Motor neuron (in vitro differentiated cells): ENCODE data around the gene ZSWIM1. TPM values are rescaled to one million over a fixed set of nuclear protein-coding genes. Genes with fewer than 3 reads are reported as not detected.
"Not testable (repeated sequence)": the region's sequence is repeated elsewhere in the genome, so short reads cannot be mapped to it uniquely, and the experiment has no call there.

Experiments used
- ATAC-seq, 8 experiments: fragments of 200-7000 bp; cut with Tn5 transposase; replicated peaks in 6 of 8; 2 replicates each; pipeline ENCODE4 v1.8.0; 2021; ENCODE audit warnings: mild to moderate bottlenecking in 8 of 8, moderate library complexity in 8 of 8
- H3K27ac ChIP-seq, 2 donors: fragments of 250-450 bp; sonication (Bioruptor Pico); 2 replicates each; pipeline ENCODE4 v1.9.0; 2021; ENCODE audit warnings: antibody characterized with exemption in 2 of 2, mild to moderate bottlenecking in 2 of 2, moderate library complexity in 1 of 2
- H3K4me1 ChIP-seq, 2 donors: fragments of 250-450 bp; sonication (Bioruptor Pico); replicated peaks in 1 of 2; 2 replicates each; pipeline ENCODE4 v1.6.1; 2021; ENCODE audit warnings: antibody characterized with exemption in 2 of 2, mild to moderate bottlenecking in 2 of 2, moderate library complexity in 1 of 2
- H3K4me3 ChIP-seq, 5 donors: fragments of 250-450 bp; sonication (Bioruptor Pico); 2 replicates each; pipeline ENCODE4 v1.9.0; 2021; ENCODE audit warnings: antibody characterized with exemption in 5 of 5, mild to moderate bottlenecking in 5 of 5, moderate library complexity in 4 of 5
- WGBS, 10 experiments: fragments of 450-650 bp; shearing (Covaris generic); methylation state at CpG; one replicate each; pipeline ENCODE4 v1.0.0; 2022; 5-methylcytosine and 5-hydroxymethylcytosine counted together
- in situ Hi-C, 9 experiments: fragments of 400-800 bp; cut with MboI; loops; one replicate each; pipeline ENCODE4 v1.15.0; 2021; ENCODE audit warnings: low sequenced_read_pairs in 9 of 9, low pct_unique_long_range_greater_than_20kb in 2 of 9; ENCODE audit not compliant: unreplicated experiment in 9 of 9
- total RNA-seq, 8 experiments: library from RNA; unstranded; fragments of 300-600 nt; gene quantifications; 2 replicates each; pipeline versions ENCODE4 v1.2.3 to v1.2.4, GENCODE V29; 2022

Gene ZSWIM1
- total RNA-seq, 8 experiments from 2014 or later: 6.6 to 12.3 (median 8.9) TPM

- 81 to 100% (median 93%) methylated on average over 2 to 7 of the region's 7 CpGs; no CpG with 5 or more reads in 1 of the 10 experiments for WGBS, 10 experiments
- Histone ChIP-seq H3K27ac (no peak overlapping the region), H3K4me3 (no peak overlapping the region), H3K4me1 (peaks cover 9 to 18% of the 10 kb centered on the region in 2 donors)
- in situ Hi-C loops: no loop called here
- ATAC-seq: no peak
Measured at GRCh38 chr20:45861221-45862075, 19.6 kb upstream of the ZSWIM1 start.

GRCh38 chr20:45863543-45864470 lies 17.2 kb upstream of the ZSWIM1 start:
- in situ Hi-C loops: no loop called here
- ATAC-seq: peak in 2 of 8 experiments; percentile 31 to 42

GRCh38 chr20:45866454-45866853 lies 14.6 kb upstream of the ZSWIM1 start:
- Histone ChIP-seq H3K4me1 (no peaks in the 10 kb centered on the region), H3K4me3 (no peak overlapping the region), H3K27ac (no peak overlapping the region)
- in situ Hi-C loops: no loop called here
- ATAC-seq: no peak
- 72 to 100% (median 90%) methylated on average over 2 to 5 of the region's 5 CpGs; no CpG with 5 or more reads in 3 of the 10 experiments for WGBS, 10 experiments

More at GRCh38 chr20:45863543-45864470, 17.2 kb upstream of the ZSWIM1 start:
- Histone ChIP-seq H3K4me3 (no peak overlapping the region), H3K27ac (no peak overlapping the region), H3K4me1 (peaks cover under 1 to 8% of the 10 kb centered on the region in 2 donors)
- WGBS, 10 experiments: 14 to 100% (median 85%) methylated on average over 1 to 6 of the region's 7 CpGs

GRCh38 chr20:45867136-45867818 lies 13.8 kb upstream of the ZSWIM1 start:
- H3K27ac ChIP-seq: no peak overlapping the region
- in situ Hi-C loops: no loop called here
- ATAC-seq: no peak

GRCh38 chr20:45867819-45868176 lies 13.2 kb upstream of the ZSWIM1 start:
- in situ Hi-C loops: no loop called here
- H3K27ac ChIP-seq: no peak overlapping the region
- no peak overlapping the region for H3K4me3 ChIP-seq
- peak in 2 of 8 experiments; percentile 28 to 59 for ATAC-seq
- H3K4me1 ChIP-seq: no peaks in the 10 kb centered on the region

More at GRCh38 chr20:45867136-45867818, 13.8 kb upstream of the ZSWIM1 start:
- Histone ChIP-seq H3K4me1 (no peaks in the 10 kb centered on the region), H3K4me3 (no peak overlapping the region)
- WGBS, 10 experiments: 80 to 100% (median 90%) methylated on average over 2 to 6 of the region's 6 CpGs; no CpG with 5 or more reads in 1 of the 10 experiments

DNA sequence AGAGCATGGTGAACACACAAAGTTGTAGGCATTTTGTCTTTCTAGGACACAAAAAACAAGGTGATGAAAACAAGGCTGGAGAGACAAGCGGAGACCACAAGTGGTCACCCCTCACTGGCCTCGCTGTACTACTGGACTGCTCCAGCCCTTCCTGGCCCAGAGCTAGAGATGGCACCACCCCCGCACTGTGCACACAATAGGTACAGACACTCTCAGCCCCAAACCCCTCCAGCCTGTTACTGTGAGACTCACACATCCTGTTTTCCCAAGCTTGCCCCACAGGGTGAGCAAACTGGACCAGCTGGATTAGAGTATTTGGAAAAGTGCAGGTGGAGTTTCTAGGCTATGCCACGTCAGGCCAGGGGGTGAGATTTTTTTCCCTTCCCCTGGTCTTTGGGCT lies 8.4 kb upstream of the ZSWIM1 start:
- in situ Hi-C loops: no loop called here
- Histone ChIP-seq H3K4me1 (no peaks in the 10 kb centered on the region), H3K4me3 (no peak overlapping the region), H3K27ac (no peak overlapping the region)
- no peak for ATAC-seq
- 75 to 100% (median 91%) methylated on average over 1 to 4 of the region's 4 CpGs; no CpG with 5 or more reads in 4 of the 10 experiments for WGBS, 10 experiments

- ATAC-seq: no peak
- Histone ChIP-seq H3K4me3 (no peak overlapping the region), H3K27ac (no peak overlapping the region), H3K4me1 (no peaks in the 10 kb centered on the region)
- in situ Hi-C loops: no loop called here
- 71 to 100% (median 92%) methylated on average over 1 of the region's 1 CpG; no CpG with 5 or more reads in 6 of the 10 experiments for WGBS, 10 experiments
Measured at GRCh38 chr20:45873409-45874103, 7.5 kb upstream of the ZSWIM1 start.

DNA sequence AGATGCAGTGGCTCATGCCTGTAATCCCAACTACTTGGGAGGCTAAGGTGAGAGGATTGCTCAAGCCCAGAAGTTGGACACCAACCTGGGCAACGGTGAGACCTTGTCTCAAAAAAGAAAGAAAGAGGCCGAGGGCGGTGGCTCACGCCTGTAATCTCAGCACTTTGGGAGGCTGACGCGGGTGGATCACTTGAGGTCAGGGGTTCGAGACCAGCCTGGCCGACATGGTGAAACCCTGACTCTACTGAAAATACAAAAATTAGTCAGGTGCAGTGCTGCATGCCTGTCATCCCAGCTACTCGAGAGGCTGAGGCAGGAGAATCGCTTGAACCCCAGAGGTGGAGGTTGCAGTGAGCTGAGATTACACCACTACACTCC lies 6.9 kb upstream of the ZSWIM1 start:
- in situ Hi-C loops, H3K27ac ChIP-seq, H3K4me1 ChIP-seq, H3K4me3 ChIP-seq, ATAC-seq: not testable (repeated sequence)
- WGBS, 10 experiments: 82 to 95% (median 86%) methylated on average over 3 to 10 of the region's 10 CpGs; no CpG with 5 or more reads in 7 of the 10 experiments

DNA sequence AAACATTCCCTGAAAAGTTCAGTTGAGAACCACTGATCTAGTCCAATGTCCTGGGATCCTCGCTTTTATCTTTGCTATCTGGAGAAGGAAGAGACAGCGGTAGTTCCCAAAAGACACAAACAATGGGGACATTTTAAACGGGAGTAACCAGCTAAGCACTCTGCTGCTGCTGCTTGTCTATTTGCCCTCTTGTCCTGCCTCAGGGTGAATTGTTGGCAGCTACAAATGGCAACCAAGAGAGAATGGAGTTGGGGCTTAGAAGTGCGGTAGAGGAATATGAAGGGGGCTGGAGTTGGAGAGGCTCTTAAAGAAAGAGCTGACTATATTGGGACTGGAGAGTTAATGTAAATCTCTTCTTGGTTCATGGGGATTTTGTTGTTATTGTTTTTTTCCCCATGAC lies 6.5 kb upstream of the ZSWIM1 start:
- ATAC-seq: no peak
- in situ Hi-C loops: no loop called here
- Histone ChIP-seq H3K4me3 (no peak overlapping the region), H3K27ac (no peak overlapping the region), H3K4me1 (no peaks in the 10 kb centered on the region)
- WGBS, 10 experiments: 17 to 100% (median 73%) methylated on average over 1 to 3 of the region's 4 CpGs; no CpG with 5 or more reads in 2 of the 10 experiments

DNA sequence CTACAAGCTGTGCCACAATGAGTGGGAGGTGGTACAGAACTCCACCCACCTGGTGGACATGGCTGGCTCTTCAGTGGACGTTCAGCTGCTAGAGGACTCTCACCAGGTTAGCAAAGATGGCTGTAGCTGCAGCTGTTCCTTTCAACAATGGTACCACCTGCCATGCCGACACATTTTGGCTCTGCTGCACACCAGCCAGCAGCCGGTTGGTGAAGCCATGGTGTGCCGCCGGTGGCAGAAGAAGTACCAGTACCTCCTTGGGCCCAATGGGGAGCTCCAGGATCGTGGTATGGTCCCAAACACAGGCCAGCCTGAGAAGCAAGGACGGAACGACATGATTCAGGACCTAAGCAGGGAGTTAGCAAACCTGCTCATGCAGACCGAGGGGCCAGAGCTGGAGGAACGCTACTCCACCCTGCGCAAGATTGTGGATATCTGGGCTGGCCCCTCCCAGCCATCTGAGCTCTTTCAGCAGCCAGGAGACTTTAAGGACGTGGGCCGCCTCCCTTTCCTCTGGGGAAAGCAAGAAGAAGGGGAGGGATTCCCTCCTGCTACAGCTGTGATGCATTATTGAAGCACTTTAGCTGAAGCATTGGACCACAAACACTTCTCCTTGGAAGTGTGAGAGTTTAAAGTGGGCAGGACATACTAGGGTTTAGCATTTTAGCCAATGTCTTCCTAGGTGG lies 2.8 kb upstream of the ZSWIM1 start:
- H3K4me1 ChIP-seq: peaks cover 5 to 11% of the 10 kb centered on the region in 2 donors
- H3K27ac ChIP-seq: no peak overlapping the region
- in situ Hi-C loops: no loop called here
- H3K4me3 ChIP-seq: no peak overlapping the region
- peak in 3 of 8 experiments; percentile 63 to 81 (median 77) for ATAC-seq
- 5 to 100% (median 80%) methylated on average over 1 to 8 of the region's 13 CpGs; no CpG with 5 or more reads in 2 of the 10 experiments for WGBS, 10 experiments

- ATAC-seq: no peak
- H3K4me3 ChIP-seq: no peak overlapping the region
- in situ Hi-C loops: no loop called here
- 60 to 92% (median 88%) methylated on average over 2 to 4 of the region's 4 CpGs; no CpG with 5 or more reads in 3 of the 10 experiments for WGBS, 10 experiments
- H3K27ac ChIP-seq: no peak overlapping the region
- peaks cover 5 to 11% of the 10 kb centered on the region in 2 donors for H3K4me1 ChIP-seq
Measured at GRCh38 chr20:45882469-45883099, 1.6 kb downstream of the ZSWIM1 start.
